HEK293 (cell line): ENCODE results near the gene ATP6V0A1.

Experiments
- CTCF ChIA-PET: fragments of 350-600 bp; formaldehyde crosslinking; extraction: SDS; loops from one replicate; lab custom pipeline; 2021; ENCODE audit warnings: antibody characterized with exemption; lab: Yijun Ruan, JAX
- POLR2A ChIA-PET: fragments of 300-600 bp; formaldehyde crosslinking; extraction: SDS; loops from one replicate; lab custom pipeline; 2020; ENCODE audit warnings: antibody characterized with exemption, inconsistent platforms; lab: Yijun Ruan, JAX
- H3K27ac ChIP-seq: fragments of 200-500 bp; sonication (Bioruptor generic); 2 replicates; pipeline ENCODE4 v1.5.1; 2014; ENCODE audit warnings: low read depth, low read length, control low read depth, inconsistent platforms; ENCODE audit errors: extremely low read depth
- H3K36me3 ChIP-seq, 2 experiments: fragments of 200-500 bp in 1 of 2; sonication (Bioruptor generic) in 1 of 2; 1 replicate in 1 of 2; 2 replicates in 1 of 2; pipeline ENCODE4 v1.5.1; 2014 to 2017; ENCODE audit warnings: inconsistent platforms in 2 of 2, low read length in 2 of 2; ENCODE audit not compliant: control insufficient read depth in 2 of 2, insufficient read depth in 1 of 2
- H3K4me1 ChIP-seq: fragments of 200-500 bp; sonication (Bioruptor generic); 2 replicates; pipeline ENCODE4 v1.5.1; 2014; ENCODE audit warnings: mild to moderate bottlenecking, low read length, inconsistent platforms; ENCODE audit not compliant: control insufficient read depth, insufficient read depth
- H3K4me3 ChIP-seq: 2 replicates; pipeline ENCODE4 v1.5.1; 2011; ENCODE audit warnings: low read depth, mild to moderate bottlenecking, control low read depth, low read length, moderate library complexity
- H3K9me3 ChIP-seq: fragments of 200-500 bp; sonication (Bioruptor generic); 2 replicates; pipeline ENCODE4 v1.5.1; 2014; ENCODE audit warnings: low read depth, low read length, inconsistent platforms; ENCODE audit not compliant: control insufficient read depth, insufficient read depth
- GLIS2 ChIP-seq: fragments of 450-650 bp; formaldehyde crosslinking; IDR thresholded peaks from 2 replicates; pipeline ENCODE4 v1.5.1; 2016; ENCODE audit warnings: missing biosample characterization, missing genetic modification characterization
- KLF17 ChIP-seq: fragments of 450-650 bp; formaldehyde crosslinking; IDR thresholded peaks from 2 replicates; pipeline ENCODE4 v1.5.1; 2016; ENCODE audit warnings: missing biosample characterization, missing genetic modification characterization
- PATZ1 ChIP-seq: fragments of 450-650 bp; formaldehyde crosslinking; IDR thresholded peaks from 2 replicates; pipeline ENCODE4 v1.5.1; 2016; ENCODE audit warnings: missing biosample characterization, missing genetic modification characterization
- PRDM10 ChIP-seq: fragments of 450-650 bp; formaldehyde crosslinking; IDR thresholded peaks from 2 replicates; pipeline ENCODE4 v1.5.1; 2016; ENCODE audit warnings: missing biosample characterization, missing genetic modification characterization
- SCRT2 ChIP-seq: fragments of 450-650 bp; formaldehyde crosslinking; IDR thresholded peaks from 2 replicates; pipeline ENCODE4 v1.5.1; 2016; ENCODE audit warnings: missing biosample characterization, missing genetic modification characterization
- WT1 ChIP-seq: fragments of 450-650 bp; formaldehyde crosslinking; IDR thresholded peaks from 2 replicates; pipeline ENCODE4 v1.5.1; 2016; ENCODE audit warnings: missing biosample characterization, missing genetic modification characterization
- ZNF202 ChIP-seq: fragments of 450-650 bp; formaldehyde crosslinking; IDR thresholded peaks from 2 replicates; pipeline ENCODE4 v1.5.1; 2016; ENCODE audit warnings: missing biosample characterization, missing genetic modification characterization, borderline replicate concordance
- ZNF211 ChIP-seq: fragments of 450-650 bp; formaldehyde crosslinking; IDR thresholded peaks from 2 replicates; pipeline ENCODE4 v1.5.1; 2016; ENCODE audit warnings: low read depth, missing biosample characterization, missing genetic modification characterization
- ZNF324 ChIP-seq: fragments of 450-650 bp; formaldehyde crosslinking; IDR thresholded peaks from 2 replicates; pipeline ENCODE4 v1.5.1; 2016; ENCODE audit warnings: missing biosample characterization, missing genetic modification characterization
- ZNF37A ChIP-seq: fragments of 450-650 bp; IDR thresholded peaks from 2 replicates; pipeline ENCODE4 v1.5.1; 2018; ENCODE audit warnings: missing biosample characterization, missing genetic modification characterization
- ZNF391 ChIP-seq: fragments of 450-650 bp; formaldehyde crosslinking; IDR thresholded peaks from 2 replicates; pipeline ENCODE4 v1.5.1; 2016; ENCODE audit warnings: low read depth, missing biosample characterization, missing genetic modification characterization, borderline replicate concordance
- ZNF416 ChIP-seq: fragments of 450-650 bp; formaldehyde crosslinking; IDR thresholded peaks from 2 replicates; pipeline ENCODE4 v1.5.1; 2016; ENCODE audit warnings: missing biosample characterization, missing genetic modification characterization
- ZNF423 ChIP-seq: fragments of 450-650 bp; formaldehyde crosslinking; IDR thresholded peaks from 2 replicates; pipeline ENCODE4 v1.5.1; 2016; ENCODE audit warnings: missing biosample characterization, missing genetic modification characterization
- ZNF433 ChIP-seq: fragments of 450-650 bp; formaldehyde crosslinking; IDR thresholded peaks from 2 replicates; pipeline ENCODE4 v1.5.1; 2016; ENCODE audit warnings: missing biosample characterization, missing genetic modification characterization, low read depth
- ZNF48 ChIP-seq: fragments of 450-650 bp; formaldehyde crosslinking; IDR thresholded peaks from 2 replicates; pipeline ENCODE4 v1.5.1; 2016; ENCODE audit warnings: missing biosample characterization, missing genetic modification characterization
- ZNF623 ChIP-seq: fragments of 450-650 bp; formaldehyde crosslinking; IDR thresholded peaks from 2 replicates; pipeline ENCODE4 v1.5.1; 2016; ENCODE audit warnings: missing biosample characterization, missing genetic modification characterization
- ZNF658 ChIP-seq: fragments of 450-650 bp; formaldehyde crosslinking; IDR thresholded peaks from 2 replicates; pipeline ENCODE4; 2016; ENCODE audit warnings: missing biosample characterization, missing genetic modification characterization
- ZNF670 ChIP-seq: fragments of 450-650 bp; formaldehyde crosslinking; IDR thresholded peaks from 2 replicates; pipeline ENCODE4 v1.5.1; 2016; ENCODE audit warnings: missing biosample characterization, missing genetic modification characterization, low read depth
- ZNF701 ChIP-seq: fragments of 450-650 bp; formaldehyde crosslinking; IDR thresholded peaks from 2 replicates; pipeline ENCODE4 v1.5.1; 2016; ENCODE audit warnings: missing biosample characterization, missing genetic modification characterization
- ZNF837 ChIP-seq: fragments of 450-650 bp; formaldehyde crosslinking; IDR thresholded peaks from 2 replicates; pipeline ENCODE4 v1.5.1; 2016; ENCODE audit warnings: missing biosample characterization, missing genetic modification characterization

Gene ATP6V0A1

GRCh38 chr17:42547698-42548069 lies 89.0 kb downstream of the ATP6V0A1 start:
- Histone ChIP-seq H3K9me3 (no peaks in the 10 kb centered on the region), H3K4me1 (peaks cover 4% of the 10 kb centered on the region; the same call in 1 of the 2 replicates), H3K36me3 (peaks cover 4 to 19% of the 10 kb centered on the region in 2 experiments; a peak in 2 of 3 replicates), H3K27ac (no peak overlapping the region), H3K4me3 (no peak overlapping the region)
- TF ChIP-seq ZNF433 (no peak), ZNF416 (tag by site-specific recombination) (no peak), ZNF670 (tag by site-specific recombination) (no peak), ZNF391 (tag by site-specific recombination) (no peak), ZNF37A (tag by site-specific recombination) (no peak), ZNF837 (tag by site-specific recombination) (no peak), ZNF211 (no peak), ZNF423 (no peak), PRDM10 (tag by site-specific recombination) (no peak), ZNF48 (tag by site-specific recombination) (no peak), ZNF202 (tag by site-specific recombination) (no peak), ZNF324 (no peak), SCRT2 (tag by site-specific recombination) (no peak), ZNF701 (tag by site-specific recombination) (no peak), GLIS2 (tag by site-specific recombination) (no peak), WT1 (tag by site-specific recombination) (no peak), KLF17 (tag by site-specific recombination) (no peak), ZNF623 (tag by site-specific recombination) (no peak), PATZ1 (tag by site-specific recombination) (no peak), ZNF658 (tag by site-specific recombination) (no peak)
- CTCF ChIA-PET = interaction anchor here (0.6 to 4.3 kb wide), 9 partner anchors 12 to 219 kb away, joined by 3 to 19 read pairs (median 5); partner anchors contain the start of gene NAGLU
- POLR2A ChIA-PET = interaction anchor here (0.6 to 2.0 kb wide), 8 partner anchors 11 to 1652 kb away, joined by 3 to 20 read pairs (median 4); partner anchors contain the start of genes CAVIN1, NAGLU, PSMC3IP and RETREG3
